PFSK-1 (cell line): ENCODE results near the gene SPATA1.
A peak's percentile ranks its signal among the peaks of the same experiment; 100 is the strongest.

Source experiments
- FOXP2 ChIP-seq: optimal IDR thresholded peaks from 2 replicates; pipeline ENCODE3; 2011; ENCODE audit warnings: borderline replicate concordance, control low read depth, inconsistent platforms; ENCODE audit not compliant: insufficient read depth; ENCODE audit errors: extremely low read length, extremely low read depth
- POLR2AphosphoS5 ChIP-seq: IDR thresholded peaks from 2 replicates; pipeline ENCODE4 v1.6.1; 2012; ENCODE audit warnings: low read depth, mild to moderate bottlenecking, control low read depth, low read length, moderate library complexity
- REST ChIP-seq, 2 experiments: IDR thresholded peaks; 2 replicates each; pipeline versions ENCODE4 v1.6.1 to v1.8.0; 2011 to 2012; ENCODE audit warnings: low read depth in 2 of 2, low read length in 2 of 2, control low read depth in 1 of 2, inconsistent platforms in 1 of 2, mild to moderate bottlenecking in 1 of 2, moderate library complexity in 1 of 2; ENCODE audit not compliant: insufficient read depth in 1 of 2
- SIN3A ChIP-seq: IDR thresholded peaks from 2 replicates; pipeline ENCODE4 v1.6.1; 2012; ENCODE audit warnings: mild to moderate bottlenecking, low read length, moderate library complexity, borderline replicate concordance; ENCODE audit not compliant: insufficient read depth
- TAF1 ChIP-seq: IDR thresholded peaks from 2 replicates; pipeline ENCODE4 v1.6.1; 2012; ENCODE audit warnings: low read length, control low read depth, borderline replicate concordance; ENCODE audit not compliant: insufficient read depth

The SPATA1 gene

GRCh38 chr1:84574936-84575335, 68.8 kb downstream of the SPATA1 start:
- no peak for TF ChIP-seq FOXP2
- no peak for TF ChIP-seq SIN3A
- no peak for TF ChIP-seq TAF1
- TF ChIP-seq POLR2AphosphoS5, result no peak
- TF ChIP-seq REST (IDR thresholded peaks at IDR 0.05; ENCODE audit: insufficient read depth in 1 of 2, low read depth in 2 of 2, low read length in 2 of 2), result no peak

- TF ChIP-seq SIN3A (no peak), POLR2AphosphoS5 (no peak), FOXP2 (no peak), REST (IDR thresholded peaks at IDR 0.05; ENCODE audit: insufficient read depth in 1 of 2, low read depth in 2 of 2, low read length in 2 of 2) (no peak), TAF1 (no peak)
These were observed 75.5 kb downstream of the SPATA1 start for GRCh38 chr1:84581648-84582047.

- TF ChIP-seq REST (IDR thresholded peaks at IDR 0.05; ENCODE audit: insufficient read depth in 1 of 2, low read depth in 2 of 2, low read length in 2 of 2) (no peak), FOXP2 (no peak), TAF1 (0 out of 2 replicates have a peak, but pooled peaks have one; percentile 32), POLR2AphosphoS5 (peak; percentile 27; the same call in 1 of the 2 replicates), SIN3A (no peak)
These were observed 76.8 kb downstream of the SPATA1 start for GRCh38 chr1:84582802-84583587.

- TF ChIP-seq TAF1 (0 out of 2 replicates have a peak, but pooled peaks have one; percentile 9), FOXP2 (no peak), REST (IDR thresholded peaks at IDR 0.05; ENCODE audit: insufficient read depth in 1 of 2, low read depth in 2 of 2, low read length in 2 of 2) (no peak), POLR2AphosphoS5 (no peak)
These were observed 77.5 kb downstream of the SPATA1 start for GRCh38 chr1:84583648-84584047.
